GM10266 (cell line): ENCODE data around the gene GLT6D1.

Experiments used
- DNase-seq: peaks from one replicate; pipeline ENCODE4 v3.0.0; 2012; ENCODE audit errors: extremely low spot score
- TF ChIP-seq, protein P1 (sequence below): IDR thresholded peaks from 2 replicates; pipeline ENCODE4 v1.5.1; 2012; ENCODE audit warnings: mild to moderate bottlenecking, low read depth; ENCODE audit not compliant: control insufficient read depth, insufficient read depth; ENCODE audit errors: missing control alignments

GLT6D1 gene

GRCh38 chr9:135611142-135611874, 28.0 kb downstream of the GLT6D1 start:
- DNase-seq = no peak
- TF ChIP-seq, protein P1, sequence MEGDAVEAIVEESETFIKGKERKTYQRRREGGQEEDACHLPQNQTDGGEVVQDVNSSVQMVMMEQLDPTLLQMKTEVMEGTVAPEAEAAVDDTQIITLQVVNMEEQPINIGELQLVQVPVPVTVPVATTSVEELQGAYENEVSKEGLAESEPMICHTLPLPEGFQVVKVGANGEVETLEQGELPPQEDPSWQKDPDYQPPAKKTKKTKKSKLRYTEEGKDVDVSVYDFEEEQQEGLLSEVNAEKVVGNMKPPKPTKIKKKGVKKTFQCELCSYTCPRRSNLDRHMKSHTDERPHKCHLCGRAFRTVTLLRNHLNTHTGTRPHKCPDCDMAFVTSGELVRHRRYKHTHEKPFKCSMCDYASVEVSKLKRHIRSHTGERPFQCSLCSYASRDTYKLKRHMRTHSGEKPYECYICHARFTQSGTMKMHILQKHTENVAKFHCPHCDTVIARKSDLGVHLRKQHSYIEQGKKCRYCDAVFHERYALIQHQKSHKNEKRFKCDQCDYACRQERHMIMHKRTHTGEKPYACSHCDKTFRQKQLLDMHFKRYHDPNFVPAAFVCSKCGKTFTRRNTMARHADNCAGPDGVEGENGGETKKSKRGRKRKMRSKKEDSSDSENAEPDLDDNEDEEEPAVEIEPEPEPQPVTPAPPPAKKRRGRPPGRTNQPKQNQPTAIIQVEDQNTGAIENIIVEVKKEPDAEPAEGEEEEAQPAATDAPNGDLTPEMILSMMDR = no peak

- TF ChIP-seq, protein P1 = no peak
- DNase-seq = no peak
Measured at GRCh38 chr9:135610290-135611141, 28.8 kb downstream of the GLT6D1 start.

DNA sequence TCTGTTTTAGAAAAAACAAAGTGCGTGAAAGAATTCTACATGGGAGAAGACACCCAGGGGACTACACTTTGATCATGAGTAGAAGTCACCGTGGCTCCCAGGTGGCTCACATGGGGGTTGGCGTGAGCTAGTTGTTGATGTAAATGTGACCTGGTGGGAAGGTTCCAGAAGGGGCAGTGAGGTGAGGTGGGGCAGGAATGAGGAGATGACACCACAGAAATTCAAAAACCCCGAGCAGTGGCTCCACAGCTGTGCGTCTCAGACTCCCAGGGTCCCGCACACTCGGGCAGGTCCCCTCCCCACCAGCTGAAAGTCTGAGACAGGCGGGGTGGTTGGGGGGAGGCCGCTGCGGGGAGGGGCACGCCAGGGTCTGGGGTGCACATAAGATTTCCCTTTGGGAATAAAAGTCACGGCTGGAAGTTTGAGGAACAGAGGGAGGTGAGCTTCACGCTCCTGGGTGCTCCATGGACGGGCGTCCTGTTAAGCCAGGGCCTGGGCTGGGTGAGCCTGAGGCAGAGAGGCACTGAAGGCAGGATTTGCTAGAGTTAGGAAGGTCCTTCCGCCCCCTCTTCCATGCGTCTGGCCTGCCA, 29.9 kb downstream of the GLT6D1 start:
- TF ChIP-seq, protein P1 = no peak
- DNase-seq = no peak

- TF ChIP-seq, protein P1 = no peak
- DNase-seq = no peak
Measured at GRCh38 chr9:135608999-135609317, 30.4 kb downstream of the GLT6D1 start.

GRCh38 chr9:135608294-135608998, 30.9 kb downstream of the GLT6D1 start:
- TF ChIP-seq, protein P1 = no peak
- DNase-seq = no peak

- TF ChIP-seq, protein P1 = no peak
- DNase-seq = no peak
Measured at GRCh38 chr9:135607401-135608293, 31.7 kb downstream of the GLT6D1 start.
